Posterior vena cava (tissue), 2 donors: Measurements from ENCODE around the gene GRIK5. TPM values are rescaled to one million over a fixed set of nuclear protein-coding genes. Genes with fewer than 3 reads are reported as not detected.
"Not testable (repeated sequence)": the region's sequence is repeated elsewhere in the genome, so short reads cannot be mapped to it uniquely, and the experiment has no call there.

Experiments used
- DNase-seq: peaks from one replicate; pipeline ENCODE4 v3.0.0-alpha.2; 2020; ENCODE audit warnings: low spot score
- intact Hi-C, 2 donors: fragments of 100-400 bp; cut with DNase I; formaldehyde crosslinking; loops; one replicate each; pipeline versions ENCODE4 v1.14.1 to v1.14.2; 2022 to 2023
- long read RNA-seq, 2 donors: library from polyadenylated mRNA; unstranded; transcript quantifications; one replicate each; pipeline ENCODE4 v2.0.0, GENCODE V29; 2020 to 2021
- total RNA-seq, 2 donors: library from RNA; stranded (reverse); fragmentation: NEBNext Ultra II Directional; extraction: Animal tissue kit (Norgen Biotek cat#: 25700); gene quantifications; one replicate each; pipeline ENCODE4 v1.2.1, GENCODE V29; 2021
- donor health status: DM: yes; HTN: yes; CAD: no.
- donor health status: DM: yes; HTN: yes; CAD: no.

GRIK5 gene, protein sequence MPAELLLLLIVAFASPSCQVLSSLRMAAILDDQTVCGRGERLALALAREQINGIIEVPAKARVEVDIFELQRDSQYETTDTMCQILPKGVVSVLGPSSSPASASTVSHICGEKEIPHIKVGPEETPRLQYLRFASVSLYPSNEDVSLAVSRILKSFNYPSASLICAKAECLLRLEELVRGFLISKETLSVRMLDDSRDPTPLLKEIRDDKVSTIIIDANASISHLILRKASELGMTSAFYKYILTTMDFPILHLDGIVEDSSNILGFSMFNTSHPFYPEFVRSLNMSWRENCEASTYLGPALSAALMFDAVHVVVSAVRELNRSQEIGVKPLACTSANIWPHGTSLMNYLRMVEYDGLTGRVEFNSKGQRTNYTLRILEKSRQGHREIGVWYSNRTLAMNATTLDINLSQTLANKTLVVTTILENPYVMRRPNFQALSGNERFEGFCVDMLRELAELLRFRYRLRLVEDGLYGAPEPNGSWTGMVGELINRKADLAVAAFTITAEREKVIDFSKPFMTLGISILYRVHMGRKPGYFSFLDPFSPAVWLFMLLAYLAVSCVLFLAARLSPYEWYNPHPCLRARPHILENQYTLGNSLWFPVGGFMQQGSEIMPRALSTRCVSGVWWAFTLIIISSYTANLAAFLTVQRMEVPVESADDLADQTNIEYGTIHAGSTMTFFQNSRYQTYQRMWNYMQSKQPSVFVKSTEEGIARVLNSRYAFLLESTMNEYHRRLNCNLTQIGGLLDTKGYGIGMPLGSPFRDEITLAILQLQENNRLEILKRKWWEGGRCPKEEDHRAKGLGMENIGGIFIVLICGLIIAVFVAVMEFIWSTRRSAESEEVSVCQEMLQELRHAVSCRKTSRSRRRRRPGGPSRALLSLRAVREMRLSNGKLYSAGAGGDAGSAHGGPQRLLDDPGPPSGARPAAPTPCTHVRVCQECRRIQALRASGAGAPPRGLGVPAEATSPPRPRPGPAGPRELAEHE
- total RNA-seq, result 10 to 100 TPM; 11.3 to 13.4 TPM
- long read RNA-seq, donor 1, partial matches to known transcripts, result 1 of 1 reads
- long read RNA-seq, donor 1, other reads (novel, unspliced or antisense), result 0 of 1 reads
- long read RNA-seq, donor 2, partial matches to known transcripts, result 1 of 7 reads
- long read RNA-seq, donor 2, other reads (novel, unspliced or antisense), result 6 of 7 reads

DNA sequence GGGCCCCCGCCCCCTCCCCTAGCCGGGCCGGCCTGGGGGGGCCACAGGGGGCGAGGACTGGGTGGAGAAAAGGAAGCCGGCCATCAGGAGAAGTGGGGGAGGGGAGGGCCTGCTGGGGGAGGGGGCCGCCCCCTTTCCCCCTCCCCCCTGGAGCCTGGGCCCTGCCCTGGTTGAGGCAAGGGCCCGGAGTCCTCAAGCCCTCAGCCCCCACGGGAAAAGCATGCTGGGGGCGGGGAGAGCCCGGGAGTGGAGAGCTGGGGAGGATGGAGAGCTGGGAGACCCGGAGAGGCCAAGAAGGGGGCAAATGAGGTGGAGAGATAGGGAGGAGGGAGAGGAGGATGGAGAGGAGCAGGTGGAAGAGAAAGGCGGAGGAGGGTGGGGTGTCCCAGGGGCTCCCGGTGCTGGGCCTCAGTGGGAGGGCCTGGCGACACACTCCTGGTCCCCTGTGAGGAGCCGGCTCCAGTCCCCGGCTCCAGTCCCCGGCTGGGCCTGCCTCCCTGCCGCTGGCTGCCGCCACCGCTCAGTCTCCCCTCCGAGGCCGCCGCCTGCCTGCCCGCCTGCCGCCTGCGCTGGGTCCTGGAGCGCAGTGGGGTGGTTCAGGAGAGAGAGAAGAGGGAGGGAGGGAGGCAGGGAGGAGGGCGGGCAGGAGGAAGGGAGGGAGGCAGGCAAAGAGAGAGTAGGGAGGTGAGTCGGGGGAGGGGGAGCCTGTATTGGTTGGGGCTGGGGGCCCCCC lies at the start of gene GRIK5:
GRIK5 (minus strand) TSS at position 588 of the 733 bp plus-strand sequence. CDS start 4,436 bp downstream, outside the sequence.
- DNase-seq, result no peak
- intact Hi-C loops, result no loop called here

DNA sequence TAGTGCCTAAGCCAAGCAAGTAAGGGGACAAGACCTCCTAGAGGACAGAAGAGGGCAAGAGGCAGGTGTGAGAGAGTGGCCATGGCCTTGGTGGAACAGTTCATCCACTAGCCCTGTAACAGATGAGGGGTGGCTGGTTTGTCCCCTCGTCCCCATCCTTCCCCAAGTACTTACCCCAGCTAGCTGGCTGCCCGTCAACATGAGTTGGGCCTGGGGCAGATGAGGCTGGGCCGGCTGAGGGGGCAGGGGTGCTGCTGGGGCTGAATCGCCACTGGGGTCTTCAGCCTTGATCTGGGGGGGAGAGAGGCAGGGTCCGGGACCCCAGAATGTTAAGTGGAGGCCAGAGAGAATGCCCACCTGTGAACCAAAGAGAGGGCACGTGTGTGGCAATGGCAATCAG lies 47.1 kb upstream of the GRIK5 start:
- intact Hi-C loops, result no loop called here
- DNase-seq, result no peak

DNA sequence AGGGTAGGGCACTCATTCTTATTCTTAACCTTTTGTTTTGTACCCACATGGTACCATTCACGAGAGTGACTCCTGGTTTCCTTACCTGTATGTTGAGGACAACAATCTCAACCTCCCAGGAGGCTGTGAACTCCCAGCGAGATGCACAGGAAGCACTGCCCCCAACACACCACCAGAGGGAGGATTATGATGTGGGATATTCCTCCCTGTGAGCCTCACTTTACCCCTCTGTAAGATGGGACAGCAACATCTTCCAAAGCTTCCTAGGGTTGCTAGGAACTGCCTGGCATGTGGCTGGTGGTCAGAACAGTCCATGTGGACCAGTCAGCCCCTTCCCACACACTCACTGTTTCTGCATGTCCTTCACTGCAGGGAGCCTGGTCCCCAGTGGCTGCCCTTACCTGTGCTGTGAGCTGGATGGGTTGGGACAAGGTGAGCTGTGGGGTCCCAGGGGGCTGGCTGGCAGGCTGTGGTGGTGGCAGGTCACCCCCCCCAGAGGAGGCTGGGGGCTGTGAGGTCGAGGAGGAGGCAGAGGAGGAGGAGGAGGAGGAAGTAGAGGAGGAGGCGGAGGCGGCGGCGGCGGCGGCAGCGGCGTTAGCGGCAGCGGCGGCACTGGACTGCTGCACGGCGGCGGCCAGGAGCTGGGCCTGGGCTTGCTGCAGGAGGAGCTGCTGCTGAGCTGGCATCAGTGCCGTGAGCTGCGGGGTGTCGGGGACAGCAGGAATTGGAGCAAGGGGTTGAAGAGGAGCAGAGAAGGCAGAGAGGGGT lies 46.5 kb upstream of the GRIK5 start:
- intact Hi-C loops, result no loop called here
- no peak for DNase-seq

DNA sequence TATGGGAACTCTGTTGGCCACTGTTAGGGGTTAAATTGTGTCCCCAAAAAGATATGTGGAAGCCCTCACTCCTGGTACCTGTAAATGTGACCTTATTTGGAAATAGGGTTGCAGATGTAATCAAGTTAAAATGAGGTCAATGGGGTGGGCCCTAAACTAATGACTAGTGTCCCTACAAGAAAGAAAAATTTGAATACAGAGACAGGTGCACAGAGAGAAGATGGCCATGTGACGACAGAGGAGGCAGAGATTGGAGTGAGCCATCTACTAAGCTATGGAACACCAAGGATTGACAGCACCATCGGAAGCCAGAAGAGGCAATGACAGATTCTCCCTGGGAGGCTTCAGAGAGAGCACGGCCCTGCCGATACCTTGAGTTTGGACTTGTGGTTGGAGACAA lies 45.7 kb upstream of the GRIK5 start:
- intact Hi-C loops, result no loop called here
- no peak for DNase-seq

DNA sequence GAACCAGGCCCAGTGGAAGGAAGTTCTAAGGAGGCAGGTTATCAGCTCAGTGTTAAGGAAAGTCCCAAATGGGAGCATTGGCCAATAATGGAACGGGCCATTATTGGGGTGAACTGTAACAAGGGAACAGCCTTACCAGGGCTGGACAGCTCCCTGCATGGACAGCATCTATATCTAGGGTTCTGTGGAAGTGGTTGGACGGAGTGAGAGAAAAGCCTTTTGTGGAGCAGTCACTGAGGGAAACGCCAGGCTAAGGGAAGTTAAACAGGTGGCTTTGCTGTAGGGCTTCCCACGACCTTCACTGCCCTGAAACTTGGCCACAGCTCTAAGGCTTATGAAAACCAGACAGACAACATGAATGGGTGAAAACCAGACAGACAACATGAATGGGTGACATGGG lies 45.2 kb upstream of the GRIK5 start:
- DNase-seq, result no peak
- intact Hi-C loops, result no loop called here

DNA sequence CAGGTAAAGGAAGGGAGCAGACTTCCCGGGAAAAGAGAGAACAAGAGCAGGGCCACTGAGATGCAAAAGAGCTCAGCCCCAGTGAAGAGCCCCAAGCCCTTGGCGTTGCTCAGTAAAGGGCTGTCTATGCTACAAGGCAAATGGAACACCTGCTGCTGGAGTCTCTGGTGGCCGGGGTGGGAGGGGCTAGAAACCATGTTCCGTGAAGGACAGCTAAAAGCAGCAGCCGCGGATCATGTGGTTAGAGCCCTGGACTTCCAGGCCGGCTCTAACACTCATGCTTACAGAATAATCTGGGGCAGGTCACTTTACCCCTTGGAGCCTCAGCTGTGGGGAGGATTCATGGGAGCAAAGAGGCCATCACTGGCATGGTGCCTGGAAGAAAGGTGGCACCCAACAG lies 44.4 kb upstream of the GRIK5 start:
- no peak for DNase-seq
- intact Hi-C loops, result no loop called here

DNA sequence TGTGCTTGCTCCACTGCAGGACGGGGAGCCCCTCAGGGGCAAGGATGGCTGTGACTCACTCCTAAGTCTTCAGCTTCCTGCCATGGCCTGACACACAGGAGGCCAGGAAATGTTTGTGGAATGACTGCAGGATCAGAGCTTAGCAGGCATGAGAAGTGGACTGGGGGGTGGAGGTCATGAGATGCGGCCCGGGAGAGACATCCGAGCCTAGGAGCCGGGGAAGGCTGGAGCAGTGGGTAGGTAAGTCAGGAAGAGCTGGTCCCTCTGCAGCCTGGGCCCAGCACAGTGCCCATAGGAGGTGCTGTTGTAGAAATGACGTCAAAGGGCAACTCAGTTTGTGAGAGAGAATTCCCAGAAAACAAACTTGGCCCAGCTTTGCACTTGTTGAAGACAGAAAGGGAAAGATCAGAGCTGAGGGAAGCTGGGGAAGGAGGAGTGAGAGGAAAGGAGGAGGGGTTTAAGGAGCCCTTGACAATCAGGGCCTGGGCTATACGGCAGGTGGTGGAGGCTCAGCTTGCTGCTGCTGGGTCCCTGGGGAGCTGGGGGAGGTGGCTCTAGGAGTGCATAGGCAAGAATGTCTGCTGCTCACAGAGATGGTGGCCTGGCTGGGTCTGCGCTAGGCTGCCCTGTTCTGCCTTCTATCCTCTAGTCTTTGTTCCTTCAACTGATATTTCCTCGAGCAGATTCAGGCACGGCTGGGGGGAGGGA lies 43.8 kb upstream of the GRIK5 start:
- intact Hi-C loops, result no loop called here

DNA sequence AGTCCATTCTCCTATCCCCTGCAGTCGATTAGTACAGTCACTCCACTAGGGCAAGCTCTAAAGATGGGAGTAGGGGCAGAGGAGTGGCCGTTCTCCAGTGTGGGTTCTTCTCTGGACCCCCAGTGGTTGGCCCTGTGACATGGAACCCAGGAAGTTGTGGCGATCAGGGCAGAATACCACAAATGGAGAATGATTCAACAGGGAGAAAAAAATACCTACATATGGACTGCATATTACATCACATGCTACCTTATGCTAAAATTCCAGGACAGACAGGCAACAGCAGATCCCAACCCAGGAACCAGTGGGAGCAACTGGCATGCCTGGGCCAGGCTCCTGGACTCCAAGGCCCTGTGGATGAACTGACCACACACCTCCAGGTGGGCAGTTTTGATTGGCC lies 41.8 kb upstream of the GRIK5 start:
- DNase-seq, result no peak
- intact Hi-C loops, result no loop called here

More for the DNA sequence above, 43.8 kb upstream of the GRIK5 start:
- DNase-seq, result peak; percentile 86

DNA sequence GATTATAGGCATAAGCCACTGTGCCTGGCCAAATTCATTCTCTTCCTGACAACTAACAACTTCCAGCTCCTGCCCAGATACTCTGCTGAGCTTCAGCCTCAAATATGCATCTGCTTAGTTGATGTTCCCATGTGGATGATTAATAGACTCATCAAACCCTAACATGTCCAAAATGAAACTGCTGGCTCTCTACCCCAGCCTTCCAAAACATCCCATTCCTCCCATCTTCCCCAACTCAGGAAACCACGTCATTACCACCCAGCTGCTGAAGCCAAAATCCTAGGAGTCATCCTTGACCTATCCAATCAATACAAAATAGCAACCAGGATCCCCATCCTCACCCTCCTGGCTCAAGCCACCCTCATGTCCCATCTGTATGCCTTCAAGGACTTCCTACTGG lies 41.4 kb upstream of the GRIK5 start:
- DNase-seq, result no peak
- intact Hi-C loops, result no loop called here

DNA sequence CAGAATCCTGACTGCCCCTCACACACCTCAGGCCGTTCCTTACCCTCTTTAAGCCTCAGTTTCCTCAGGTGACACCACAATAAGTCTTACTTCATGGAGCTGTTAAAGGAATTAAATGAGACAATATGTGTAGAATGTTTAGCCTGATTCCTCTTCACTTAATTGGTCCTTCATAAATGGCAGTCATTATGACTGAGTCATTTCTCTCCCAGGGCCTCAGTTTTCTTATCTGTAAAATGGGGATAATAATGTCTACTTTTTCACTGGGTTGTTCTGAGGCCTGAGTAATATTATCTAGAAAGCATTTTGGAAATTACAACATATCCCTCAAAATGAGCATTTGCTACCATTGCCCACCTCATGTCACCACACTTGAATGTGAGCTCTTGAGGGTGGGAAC lies 40.7 kb upstream of the GRIK5 start:
- intact Hi-C loops, result no loop called here

DNA sequence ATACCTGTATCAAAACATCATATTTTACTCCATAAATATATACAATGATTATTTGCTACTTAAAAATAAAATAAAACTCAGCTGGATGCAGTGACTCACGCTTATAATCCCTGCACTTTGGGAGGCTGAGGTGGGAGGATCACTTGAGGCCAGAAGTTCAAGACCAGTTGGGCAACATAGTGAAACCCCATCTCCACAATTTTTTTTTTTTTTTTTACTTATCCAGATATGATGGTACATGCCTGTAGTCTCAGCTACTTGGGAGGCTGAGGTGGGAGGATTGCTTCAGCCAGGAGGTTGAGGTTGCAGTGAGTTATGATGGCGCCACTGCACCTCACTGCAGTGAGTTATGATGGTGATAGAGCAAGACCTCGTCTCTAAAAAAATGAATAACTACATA lies 39.9 kb upstream of the GRIK5 start:
- intact Hi-C loops, result no loop called here
- no peak for DNase-seq

More for the DNA sequence above, 40.7 kb upstream of the GRIK5 start:
- DNase-seq, result no peak

DNA sequence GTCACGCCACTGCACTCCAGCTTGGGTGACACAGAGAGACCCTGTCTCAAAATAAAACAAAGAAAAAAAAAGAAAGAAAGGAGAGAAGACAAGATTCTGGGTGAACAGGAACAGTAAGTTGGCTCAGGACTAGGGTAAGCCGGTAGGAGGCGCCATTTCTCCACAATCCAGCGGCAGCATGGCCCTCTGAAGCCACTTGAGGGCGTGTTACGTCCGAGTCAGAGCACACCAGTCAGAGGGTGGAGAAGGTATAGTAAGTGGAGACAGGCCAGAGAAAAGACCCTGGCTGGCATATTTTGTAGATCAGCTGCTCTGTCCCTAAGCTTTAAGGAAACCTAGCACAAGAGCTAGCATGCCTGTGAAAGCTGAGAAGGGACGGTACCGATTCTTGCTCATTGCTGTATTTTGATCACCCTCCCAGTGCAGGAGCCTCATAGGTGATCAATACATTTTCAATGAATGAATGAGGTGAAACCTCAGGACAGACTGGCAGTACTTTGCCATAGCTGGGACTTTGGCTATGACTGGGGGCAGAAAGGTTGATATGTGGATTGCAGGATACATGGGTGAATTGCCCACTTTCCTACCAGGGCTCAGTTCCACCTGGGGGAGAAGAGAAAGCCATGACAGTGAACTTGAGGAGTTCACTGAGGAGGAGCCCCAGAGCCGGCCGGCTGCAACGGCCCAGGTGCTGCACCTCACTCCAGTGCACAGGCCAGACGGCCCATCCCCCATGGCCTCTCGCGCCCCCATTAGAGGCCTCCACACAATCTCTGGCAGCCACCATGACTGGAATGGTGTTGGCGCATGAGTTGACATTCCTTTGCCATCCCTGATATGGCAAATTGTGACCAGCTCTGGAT lies 38.8 kb upstream of the GRIK5 start:
- DNase-seq, result peak; percentile 94
- intact Hi-C loops, result no loop called here

DNA sequence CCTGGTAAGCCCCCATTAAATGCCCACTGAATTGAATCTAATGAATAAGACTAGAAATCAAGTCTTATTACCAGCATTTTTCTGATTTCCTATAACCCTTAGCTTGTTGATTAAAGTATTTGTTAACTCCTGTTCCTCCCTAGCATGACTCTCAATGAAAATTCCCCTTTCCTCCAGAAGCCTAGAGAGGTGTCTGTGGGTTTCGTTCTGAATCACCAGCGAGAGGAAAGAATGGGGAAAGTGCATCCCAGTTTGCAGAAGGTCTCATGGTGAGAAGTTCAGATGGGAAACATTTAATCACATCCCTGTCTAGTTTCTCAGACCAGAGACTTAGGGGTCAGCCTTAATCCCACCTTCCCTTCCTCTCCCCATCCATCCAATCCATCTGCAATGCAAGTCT lies 35.4 kb upstream of the GRIK5 start:
- intact Hi-C loops, result no loop called here
- no peak for DNase-seq

DNA sequence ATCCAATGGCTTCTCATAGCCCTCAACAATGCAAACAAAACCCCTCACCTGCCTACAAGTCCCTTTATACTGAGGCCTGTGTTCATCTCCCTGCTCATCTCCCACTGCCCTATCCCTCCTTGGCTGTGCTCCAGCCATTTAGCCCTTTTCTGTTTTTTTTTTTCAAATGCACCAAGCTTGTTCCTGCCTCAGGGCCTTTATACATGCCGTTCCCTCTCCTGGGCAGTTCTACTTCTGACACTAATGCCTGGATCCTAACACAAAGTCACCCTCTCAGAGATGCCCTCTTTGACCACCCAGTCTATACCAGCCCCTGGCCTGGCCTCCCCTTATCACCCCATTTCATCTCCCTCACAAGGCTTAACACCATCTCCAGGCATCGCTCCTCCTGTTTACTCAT lies 32.9 kb upstream of the GRIK5 start:
- DNase-seq, result no peak
- intact Hi-C loops, result no loop called here

DNA sequence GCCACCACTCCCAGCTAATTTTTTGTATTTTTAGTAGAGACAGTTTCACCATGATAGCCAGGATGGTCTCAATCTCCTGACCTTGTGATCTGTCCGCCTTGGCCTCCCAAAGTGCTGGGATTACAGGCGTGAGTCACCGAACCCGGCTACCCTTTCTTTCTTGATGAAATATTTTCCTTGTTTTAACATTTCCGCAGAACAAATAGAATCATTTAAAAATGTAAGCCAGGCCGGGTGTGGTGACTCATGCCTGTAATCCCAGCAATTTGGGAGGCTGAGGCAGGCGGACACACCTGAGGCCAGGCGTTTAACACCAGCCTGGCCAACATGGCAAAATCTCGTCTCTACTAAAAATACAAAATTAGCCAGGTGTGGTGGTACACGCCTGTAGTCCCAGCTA lies 30.2 kb upstream of the GRIK5 start:
- DNase-seq, intact Hi-C loops: not testable (repeated sequence)

DNA sequence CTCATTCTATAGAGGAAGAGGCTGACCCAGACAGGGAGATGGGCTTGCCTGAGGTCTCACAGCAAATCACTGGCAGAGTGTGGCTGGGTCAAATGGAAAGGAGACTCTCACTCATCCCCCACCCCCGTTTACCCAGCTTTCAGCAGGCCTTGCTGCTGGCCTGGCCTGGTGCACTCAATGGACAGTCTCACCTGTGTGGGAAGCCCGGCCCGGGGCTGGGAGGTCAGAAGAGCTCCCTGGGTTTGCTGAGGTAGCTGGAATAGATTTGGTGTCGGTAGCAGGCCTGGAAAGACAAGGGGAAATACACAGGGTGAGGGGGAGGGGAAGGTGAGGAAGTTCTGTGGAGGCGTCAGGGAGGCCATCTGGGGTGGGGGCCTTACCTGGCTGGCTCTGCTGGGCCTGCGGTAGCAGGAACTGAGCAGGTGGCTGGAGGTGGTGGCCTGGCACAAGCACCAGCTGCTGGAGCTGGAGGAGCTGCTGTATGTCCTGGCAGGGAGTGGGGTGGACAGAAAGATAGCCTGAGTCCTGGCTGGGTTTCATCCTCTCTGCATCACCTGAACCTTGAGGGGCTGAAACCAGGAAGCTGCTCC lies 29.4 kb upstream of the GRIK5 start:
- intact Hi-C loops, result no loop called here
- DNase-seq, result no peak

DNA sequence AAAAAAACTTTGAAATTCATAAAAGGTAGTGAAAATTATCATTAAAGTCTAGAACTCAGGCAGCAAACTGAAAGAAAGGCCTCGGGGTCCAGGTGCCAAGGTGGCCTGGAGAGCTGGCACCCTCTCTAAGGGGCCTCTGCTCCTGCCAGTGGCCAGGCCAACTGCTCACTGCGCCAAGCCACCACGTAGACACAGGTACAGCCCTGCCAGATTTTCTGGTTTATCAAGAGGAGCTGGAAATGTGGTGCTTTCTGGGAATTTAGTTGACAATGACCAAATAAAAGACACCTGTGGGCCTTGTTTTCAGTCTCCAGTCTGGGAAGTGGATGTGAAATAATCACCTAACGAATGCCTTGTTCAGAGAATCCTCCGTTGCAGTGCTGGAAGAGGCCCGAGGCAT lies 28.8 kb upstream of the GRIK5 start:
- DNase-seq, result no peak
- intact Hi-C loops, result no loop called here
